HEK293T (cell line): ENCODE measurements around the gene MARCHF9.

Experiments used
- CTCF ChIA-PET: fragments of 350-600 bp; formaldehyde crosslinking; extraction: SDS; loops from one replicate; lab custom pipeline; 2021; ENCODE audit warnings: antibody characterized with exemption, inconsistent platforms; lab: Yijun Ruan, JAX
- POLR2A ChIA-PET: fragments of 350-600 bp; formaldehyde crosslinking; extraction: SDS; loops from one replicate; lab custom pipeline; 2020; ENCODE audit warnings: antibody characterized with exemption, inconsistent platforms; lab: Yijun Ruan, JAX
- DNase-seq: peaks from one replicate; pipeline ENCODE4 v3.0.0; 2012; ENCODE audit warnings: mixed read lengths; ENCODE audit errors: extremely low spot score
- ARNT ChIP-seq: fragments of 450-650 bp; IDR thresholded peaks from 2 replicates; pipeline ENCODE4 v1.6.1; 2017; ENCODE audit warnings: mild to moderate bottlenecking
- BHLHE40 ChIP-seq: fragments of 450-650 bp; IDR thresholded peaks from 2 replicates; pipeline ENCODE4 v1.6.1; 2016; ENCODE audit warnings: mild to moderate bottlenecking, moderate library complexity, borderline replicate concordance
- CTBP1 ChIP-seq: fragments of 450-650 bp; IDR thresholded peaks from 2 replicates; pipeline ENCODE4 v1.6.1; 2016; ENCODE audit warnings: borderline replicate concordance
- ELF4 ChIP-seq: fragments of 450-650 bp; IDR thresholded peaks from 2 replicates; pipeline ENCODE4 v1.6.1; 2017; ENCODE audit warnings: antibody characterized with exemption
- FOXA1 ChIP-seq: fragments of 450-650 bp; IDR thresholded peaks from 2 replicates; pipeline ENCODE4 v1.6.1; 2016; ENCODE audit warnings: mild to moderate bottlenecking
- FOXK2 ChIP-seq: fragments of 450-650 bp; IDR thresholded peaks from 2 replicates; pipeline ENCODE4 v1.6.1; 2016; ENCODE audit warnings: mild to moderate bottlenecking
- FOXM1 ChIP-seq: fragments of 450-650 bp; IDR thresholded peaks from 2 replicates; pipeline ENCODE4 v1.6.1; 2017; ENCODE audit warnings: mild to moderate bottlenecking, borderline replicate concordance
- HDGF ChIP-seq: fragments of 450-650 bp; IDR thresholded peaks from 2 replicates; pipeline ENCODE4 v1.6.1; 2017; ENCODE audit warnings: antibody characterized with exemption, borderline replicate concordance
- L3MBTL2 ChIP-seq: fragments of 450-650 bp; conservative IDR thresholded peaks from 2 replicates; pipeline ENCODE4 v1.6.1; 2016; ENCODE audit warnings: mild to moderate bottlenecking
- LEF1 ChIP-seq: fragments of 450-650 bp; IDR thresholded peaks from 2 replicates; pipeline ENCODE4 v1.6.1; 2017; ENCODE audit warnings: mild to moderate bottlenecking, borderline replicate concordance
- NFRKB ChIP-seq: fragments of 450-650 bp; IDR thresholded peaks from 2 replicates; pipeline ENCODE4 v1.6.1; 2016; ENCODE audit warnings: mild to moderate bottlenecking, moderate library complexity
- SP1 ChIP-seq: fragments of 450-650 bp; IDR thresholded peaks from 2 replicates; pipeline ENCODE4 v1.6.1; 2017
- SUZ12 ChIP-seq: fragments of 450-650 bp; IDR thresholded peaks from 2 replicates; pipeline ENCODE4 v1.6.1; 2016; ENCODE audit warnings: mild to moderate bottlenecking
- TARDBP ChIP-seq: fragments of 450-650 bp; IDR thresholded peaks from 2 replicates; pipeline ENCODE4 v1.6.1; 2016
- ZNF384 ChIP-seq: fragments of 450-650 bp; IDR thresholded peaks from 2 replicates; pipeline ENCODE4 v1.6.1; 2016
- TF ChIP-seq, protein P1 (sequence below): fragments of 450-650 bp; IDR thresholded peaks from 2 replicates; pipeline ENCODE4 v1.6.1; 2016

MARCHF9 gene

DNA sequence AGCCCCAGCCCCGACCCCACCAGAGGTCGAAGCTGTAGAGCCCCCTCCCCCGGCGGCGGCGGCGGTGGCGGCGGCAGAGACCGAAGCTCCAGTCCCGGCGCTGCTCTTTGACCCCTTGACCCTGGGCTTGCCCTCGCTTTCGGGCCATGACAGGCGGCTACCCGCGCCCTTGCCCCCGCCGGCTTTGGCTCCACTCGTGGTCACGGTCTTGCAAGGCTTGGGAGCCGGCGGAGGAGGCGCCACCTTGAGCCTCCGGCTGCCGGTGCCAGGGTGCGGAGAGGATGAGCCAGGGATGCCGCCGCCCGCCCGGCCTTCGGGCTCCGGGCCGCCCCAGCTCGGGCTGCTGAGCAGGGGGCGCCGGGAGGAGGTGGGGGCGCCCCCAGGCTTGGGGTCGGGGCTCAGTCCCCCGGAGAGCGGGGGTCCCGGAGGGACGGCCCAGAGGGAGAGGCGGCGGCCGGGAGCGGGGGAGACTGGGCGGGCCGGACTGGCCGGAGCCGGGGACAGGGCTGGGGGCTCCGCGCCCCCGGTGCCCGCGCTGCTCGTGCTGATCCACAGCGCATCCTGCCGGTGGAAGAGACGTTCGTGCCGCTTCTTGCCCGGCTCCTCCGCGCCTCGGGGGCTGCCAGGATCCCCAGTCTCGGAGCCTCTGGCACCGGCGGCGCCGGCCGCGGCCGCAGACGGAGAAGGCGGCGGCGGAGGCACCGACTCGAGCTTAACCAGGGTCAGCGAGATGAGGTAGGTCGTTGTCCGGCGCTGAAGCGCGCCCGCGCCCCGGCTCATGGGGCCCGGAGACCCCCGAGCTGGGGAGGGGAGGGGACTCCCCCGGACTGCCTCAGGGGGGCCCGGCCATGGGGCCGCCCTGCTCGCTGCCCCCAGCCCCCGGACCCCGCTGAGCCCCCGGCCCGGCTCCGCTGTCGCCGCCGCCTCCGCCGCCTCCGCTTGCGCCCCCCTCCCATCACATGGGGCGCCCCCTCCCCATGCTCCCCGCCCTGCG lies 17.1 kb upstream of the MARCHF9 start:
- ChIA-PET POLR2A (interaction anchor here (0.5 to 6.9 kb wide), 6 partner anchors 7 to 654 kb away, joined by 3 to 42 read pairs (median 4); partner anchors contain the start of genes CDK4, EEF1AKMT3, METTL1 and OS9), CTCF (interaction anchor here (0.7 to 3.6 kb wide), 2 partner anchors 12 to 139 kb away, joined by 4 to 25 read pairs; no protein-coding TSS in a partner anchor)
- TF ChIP-seq SP1 (no peak), CTBP1 (no peak), LEF1 (no peak), ZNF384 (no peak), FOXM1 (no peak), SUZ12 (no peak), ELF4 (no peak), FOXA1 (no peak), ARNT (no peak), L3MBTL2 (no peak), BHLHE40 (no peak), NFRKB (no peak), FOXK2 (no peak), HDGF (no peak), TARDBP (no peak)
- TF ChIP-seq, protein P1, sequence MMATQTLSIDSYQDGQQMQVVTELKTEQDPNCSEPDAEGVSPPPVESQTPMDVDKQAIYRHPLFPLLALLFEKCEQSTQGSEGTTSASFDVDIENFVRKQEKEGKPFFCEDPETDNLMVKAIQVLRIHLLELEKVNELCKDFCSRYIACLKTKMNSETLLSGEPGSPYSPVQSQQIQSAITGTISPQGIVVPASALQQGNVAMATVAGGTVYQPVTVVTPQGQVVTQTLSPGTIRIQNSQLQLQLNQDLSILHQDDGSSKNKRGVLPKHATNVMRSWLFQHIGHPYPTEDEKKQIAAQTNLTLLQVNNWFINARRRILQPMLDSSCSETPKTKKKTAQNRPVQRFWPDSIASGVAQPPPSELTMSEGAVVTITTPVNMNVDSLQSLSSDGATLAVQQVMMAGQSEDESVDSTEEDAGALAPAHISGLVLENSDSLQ, result no peak
- DNase-seq, result no peak

DNA sequence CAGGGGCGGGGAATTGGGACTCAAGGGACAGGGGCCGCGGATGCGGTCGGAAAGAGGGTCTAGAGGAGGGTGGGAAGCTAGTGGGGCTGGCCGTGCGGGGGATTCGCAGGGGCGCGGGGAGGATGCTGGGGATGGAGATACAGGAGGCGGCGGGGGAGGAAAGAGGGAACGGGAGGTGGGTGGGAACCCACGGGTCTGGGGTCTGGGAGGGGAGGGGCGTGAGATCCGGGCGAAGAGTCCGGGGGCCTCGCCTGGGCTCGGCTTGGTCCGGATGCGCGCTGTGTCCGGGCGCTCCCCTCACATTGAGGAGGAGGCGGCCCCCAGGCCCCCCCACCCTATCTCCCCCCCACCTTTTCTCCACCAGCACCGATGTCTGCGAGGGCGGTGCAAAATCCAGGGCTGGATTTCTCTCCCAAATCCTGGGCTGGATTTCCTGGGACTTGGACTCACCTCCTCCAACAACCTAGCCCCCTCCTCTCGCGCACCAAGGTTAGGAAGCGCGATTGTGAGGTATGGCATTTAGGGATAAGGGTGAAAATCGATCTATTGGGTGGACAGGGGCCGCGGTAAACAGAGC lies 16.2 kb upstream of the MARCHF9 start, which contains the start of gene AGAP2:
AGAP2 (minus strand) TSS at position 82 of the 577 bp plus-strand sequence. CDS start 496 bp downstream, outside the sequence.
- peak; percentile 70 for DNase-seq
- ChIA-PET POLR2A (interaction anchor here (0.7 kb wide), 1 partner anchor 13 kb away, joined by 3 read pairs; no protein-coding TSS in a partner anchor), CTCF (no interaction called here)
- TF ChIP-seq ARNT, result no peak
- no peak for TF ChIP-seq CTBP1
- TF ChIP-seq NFRKB, result no peak
- TF ChIP-seq FOXA1, result no peak
- TF ChIP-seq SUZ12, result no peak
- no peak for TF ChIP-seq SP1
- TF ChIP-seq TARDBP, result no peak
- TF ChIP-seq, protein P1, result no peak
- no peak for TF ChIP-seq FOXK2
- no peak for TF ChIP-seq ZNF384
- TF ChIP-seq ELF4, result no peak
- no peak for TF ChIP-seq LEF1
- no peak for TF ChIP-seq L3MBTL2

DNA sequence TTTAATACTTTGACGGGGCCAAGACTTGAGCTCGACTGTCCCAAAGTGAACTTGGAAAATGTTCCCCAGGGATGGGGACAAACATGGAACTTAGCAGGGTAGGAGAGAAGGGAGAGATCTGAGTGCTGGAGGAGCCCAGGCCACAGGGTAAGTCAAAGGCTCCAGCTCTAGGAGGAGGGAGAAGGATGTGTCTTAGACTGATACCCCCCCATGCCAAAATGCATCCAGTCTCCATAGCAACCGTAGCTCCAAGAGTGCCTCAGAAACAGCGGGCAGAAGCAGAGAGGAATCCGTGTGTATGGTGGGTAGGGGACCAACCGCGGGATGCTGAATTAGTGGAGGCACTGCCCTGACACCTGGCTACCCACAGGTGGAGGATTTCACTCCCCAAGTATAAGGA lies 15.5 kb upstream of the MARCHF9 start:
- DNase-seq, result no peak
- TF ChIP-seq FOXA1 (no peak), ARNT (no peak), SUZ12 (no peak), BHLHE40 (no peak), LEF1 (no peak), FOXM1 (no peak), NFRKB (no peak), HDGF (no peak), ZNF384 (no peak), FOXK2 (no peak), ELF4 (no peak), SP1 (no peak), CTBP1 (no peak), L3MBTL2 (no peak), TARDBP (no peak)
- TF ChIP-seq, protein P1, result no peak
- ChIA-PET CTCF (no interaction called here), POLR2A (interaction anchor here (0.7 kb wide), 1 partner anchor 13 kb away, joined by 3 read pairs; no protein-coding TSS in a partner anchor)

DNA sequence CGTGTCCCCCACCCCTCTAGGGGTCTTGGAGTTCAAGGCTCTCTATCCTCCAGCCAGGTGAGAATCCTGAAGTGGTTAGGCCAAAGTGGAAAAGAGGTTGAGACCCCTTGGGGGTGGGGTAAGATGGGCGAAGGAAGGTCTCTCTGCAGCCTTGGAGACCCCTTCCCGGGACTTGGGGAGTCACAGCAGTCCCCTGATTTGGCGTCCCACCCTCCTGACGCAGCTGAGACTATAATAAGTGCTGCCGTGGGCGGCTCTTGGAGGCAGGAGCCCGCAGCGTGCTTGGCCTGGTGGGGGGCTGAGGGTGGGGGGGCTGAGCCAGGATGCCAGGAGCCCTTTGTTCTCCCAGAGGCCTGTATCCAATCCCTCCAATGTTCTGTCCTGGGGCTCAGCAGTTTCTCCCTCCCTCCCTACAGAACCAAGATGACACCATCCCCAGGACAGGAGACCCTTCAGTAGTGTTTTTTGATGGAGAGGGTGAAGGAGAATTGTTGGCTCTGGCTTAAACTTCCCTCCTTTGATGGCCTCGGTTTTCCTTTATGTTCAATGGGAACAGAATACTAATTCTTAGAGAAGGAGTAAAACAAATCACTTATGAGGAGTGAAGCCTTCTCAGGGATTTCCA lies 14.9 kb upstream of the MARCHF9 start:
- ChIA-PET CTCF (no interaction called here), POLR2A (interaction anchor here (1.3 kb wide), 1 partner anchor 14 kb away, joined by 7 read pairs; no protein-coding TSS in a partner anchor)
- no peak for DNase-seq
- TF ChIP-seq, protein P1, result no peak
- TF ChIP-seq HDGF, result no peak
- TF ChIP-seq LEF1, result no peak
- no peak for TF ChIP-seq TARDBP
- TF ChIP-seq ZNF384, result no peak
- TF ChIP-seq NFRKB, result no peak
- TF ChIP-seq SP1, result no peak
- TF ChIP-seq CTBP1, result no peak
- no peak for TF ChIP-seq ARNT
- TF ChIP-seq ELF4, result no peak
- no peak for TF ChIP-seq FOXK2
- no peak for TF ChIP-seq BHLHE40
- TF ChIP-seq L3MBTL2, result no peak
- no peak for TF ChIP-seq SUZ12
- TF ChIP-seq FOXA1, result no peak
- TF ChIP-seq FOXM1, result no peak
